HG03025 (cell line): ENCODE measurements around the gene TCF4.
"Not testable (repeated sequence)": the region's sequence is repeated elsewhere in the genome, so short reads cannot be mapped to it uniquely, and the experiment has no call there.

Experiments
- ATAC-seq: cut with Tn5 transposase; IDR thresholded peaks from one replicate; pipeline ENCODE4 v1.9.1; 2021; ENCODE audit warnings: mild to moderate bottlenecking, moderate library complexity; ENCODE audit not compliant: unreplicated experiment, low FRiP score

The TCF4 gene

DNA sequence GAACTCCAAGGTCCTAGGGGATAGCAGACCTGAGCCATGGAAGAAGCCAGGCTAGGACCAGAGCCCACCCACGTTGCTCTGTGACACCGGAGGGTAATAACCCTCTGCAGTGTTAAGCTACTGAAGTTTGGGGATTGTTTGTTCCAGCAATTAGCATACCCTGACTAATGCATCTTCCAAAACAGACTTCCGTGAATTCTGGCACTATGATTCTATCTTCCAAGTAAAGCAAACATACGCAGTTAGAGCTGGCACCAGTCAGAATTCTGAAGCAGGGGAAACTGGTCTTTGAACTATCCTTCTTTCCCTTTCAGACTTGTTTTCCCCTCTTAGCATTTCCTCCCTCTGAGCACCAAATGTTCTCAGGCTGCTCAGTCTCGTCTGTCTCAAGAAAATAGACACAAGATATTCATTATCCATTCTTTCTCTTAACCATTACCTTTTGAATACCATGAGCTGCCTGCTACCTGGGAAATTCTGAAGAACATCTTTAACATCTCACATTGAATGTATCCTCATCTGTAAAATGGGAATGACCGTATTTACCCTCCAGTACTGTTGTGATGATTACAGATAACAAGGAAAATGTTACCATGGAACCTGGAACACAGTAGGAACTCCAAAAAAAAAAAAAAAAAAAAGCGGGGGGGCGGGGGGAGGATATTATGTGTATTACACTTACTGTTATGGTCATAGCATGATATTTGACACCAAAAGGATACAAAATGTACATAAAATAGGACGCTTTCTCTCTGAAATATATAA lies 108.2 kb downstream of the TCF4 start:
- no peak for ATAC-seq

DNA sequence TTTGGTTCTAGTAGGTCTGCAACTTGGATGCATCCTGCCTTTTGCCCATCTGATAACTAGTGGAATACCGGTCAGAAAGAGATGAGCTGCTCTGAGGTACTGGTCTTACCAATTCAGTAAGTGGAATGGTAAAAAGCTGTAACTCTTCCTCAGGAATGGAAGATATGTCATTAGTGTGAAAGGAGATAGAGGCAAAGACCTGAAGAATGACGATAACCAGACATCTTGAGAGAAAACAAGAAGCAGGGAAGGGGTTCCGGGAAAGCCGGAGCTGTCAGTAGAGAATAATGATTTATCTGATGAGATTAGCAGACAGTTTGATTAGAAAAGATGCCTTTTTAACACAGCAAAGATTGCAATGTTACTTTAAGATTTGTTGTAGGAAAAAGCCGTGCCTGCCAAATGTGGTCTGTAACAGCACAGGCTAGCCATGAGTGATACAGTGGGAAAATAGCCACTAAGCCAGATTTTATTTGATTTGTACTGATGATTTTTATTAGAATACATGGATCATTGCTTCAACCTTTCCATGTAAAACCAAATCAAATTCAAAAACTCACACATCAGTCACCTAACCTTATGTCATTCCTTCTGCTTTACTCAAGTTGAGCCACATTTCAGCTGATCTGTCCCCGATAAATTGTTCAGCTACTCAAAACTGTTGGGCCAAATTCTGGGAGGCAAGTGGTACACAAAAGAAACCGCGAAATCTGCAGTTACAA lies 110.0 kb downstream of the TCF4 start:
- no peak for ATAC-seq

DNA sequence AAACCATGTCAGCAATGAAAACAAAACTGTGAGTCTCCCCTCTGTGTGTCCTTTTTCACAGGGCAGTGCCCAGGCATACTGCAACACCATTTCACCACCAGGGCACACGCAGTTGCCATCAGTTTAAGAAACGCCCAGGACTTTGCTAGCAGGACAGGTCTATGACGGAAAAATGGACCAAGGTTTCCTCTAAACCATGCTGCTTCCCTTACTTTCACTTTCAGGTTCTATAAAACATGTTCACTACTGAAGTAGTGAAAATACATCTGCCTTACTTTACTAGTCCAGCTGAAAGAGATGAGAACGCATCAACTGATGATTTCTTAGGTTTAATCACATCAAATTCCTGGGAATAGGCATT lies 110.5 kb downstream of the TCF4 start:
- peak; percentile 81 for ATAC-seq

DNA sequence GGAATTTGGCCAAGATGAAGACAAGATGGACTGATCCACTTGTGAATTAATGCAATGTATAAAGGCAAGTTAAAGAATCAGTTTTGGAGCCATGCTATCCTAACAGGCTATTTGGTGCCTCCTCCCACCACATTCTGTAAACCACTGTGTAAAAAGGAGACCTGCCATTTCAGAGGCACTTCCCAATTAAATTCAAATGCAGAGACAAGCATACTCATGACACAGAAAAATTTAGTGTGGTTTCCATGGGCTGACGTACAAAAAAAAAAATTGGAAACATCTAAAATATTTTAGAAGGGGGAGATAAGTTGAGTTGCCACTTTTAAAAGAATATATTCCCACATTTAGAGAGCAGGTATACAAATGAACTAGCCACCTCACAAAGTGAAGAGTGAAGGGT lies 112.1 kb downstream of the TCF4 start:
- ATAC-seq: no peak

DNA sequence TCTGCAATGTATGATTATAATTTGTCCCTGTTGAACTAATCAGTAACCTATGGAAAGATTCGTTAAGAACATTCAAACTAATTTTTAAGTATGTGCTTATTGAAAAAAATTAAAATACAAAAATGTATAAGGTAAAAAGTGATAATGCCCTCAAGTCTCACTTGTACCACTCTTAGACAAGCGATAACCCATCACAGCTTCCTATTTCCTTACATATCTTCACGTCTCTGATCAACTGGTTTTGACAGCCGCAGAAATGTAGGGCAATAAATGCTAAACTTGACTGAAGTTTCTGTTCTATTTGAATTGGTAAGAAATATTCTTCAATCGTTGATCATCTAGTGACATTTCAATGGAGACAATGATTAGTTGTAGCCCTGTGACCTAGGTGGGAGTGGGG lies 112.5 kb downstream of the TCF4 start:
- ATAC-seq: no peak

DNA sequence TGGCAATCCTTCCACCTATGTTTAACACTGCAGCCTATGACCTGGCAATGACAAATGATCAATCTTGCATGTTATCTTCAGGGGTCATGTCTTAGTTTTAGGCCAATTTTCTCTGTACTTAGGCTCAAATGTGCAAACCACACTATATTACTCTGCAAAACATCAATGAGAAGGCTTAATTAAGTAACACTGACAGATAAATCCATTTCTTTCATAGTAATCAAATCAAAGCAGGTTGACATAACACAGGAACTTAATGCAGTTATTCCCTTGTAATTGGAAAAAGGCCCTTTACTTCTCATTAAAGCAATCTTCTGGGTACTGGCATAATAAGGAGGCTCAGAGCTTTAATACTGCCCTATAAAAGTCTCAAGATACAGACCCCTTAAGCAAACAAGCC lies 114.4 kb downstream of the TCF4 start:
- ATAC-seq: no peak

DNA sequence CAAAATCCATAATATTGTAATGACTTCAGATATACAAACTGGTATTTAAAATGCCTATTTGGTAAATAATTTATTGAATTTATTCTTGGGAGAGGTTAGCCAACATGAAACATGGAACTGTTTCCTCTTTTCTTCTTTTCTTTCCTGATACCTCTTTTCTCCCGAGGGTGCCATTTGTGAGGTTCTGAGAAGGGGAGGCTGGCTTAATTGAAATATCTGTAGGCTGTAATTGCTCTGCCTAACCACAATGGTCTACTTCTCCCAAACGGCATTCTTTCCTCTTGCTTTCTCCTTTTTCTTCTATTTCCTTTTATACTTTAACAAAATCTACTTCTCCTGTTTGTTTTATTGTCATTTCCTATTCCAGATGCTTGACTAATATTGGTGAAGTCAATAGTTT lies 114.9 kb downstream of the TCF4 start:
- ATAC-seq: no peak

DNA sequence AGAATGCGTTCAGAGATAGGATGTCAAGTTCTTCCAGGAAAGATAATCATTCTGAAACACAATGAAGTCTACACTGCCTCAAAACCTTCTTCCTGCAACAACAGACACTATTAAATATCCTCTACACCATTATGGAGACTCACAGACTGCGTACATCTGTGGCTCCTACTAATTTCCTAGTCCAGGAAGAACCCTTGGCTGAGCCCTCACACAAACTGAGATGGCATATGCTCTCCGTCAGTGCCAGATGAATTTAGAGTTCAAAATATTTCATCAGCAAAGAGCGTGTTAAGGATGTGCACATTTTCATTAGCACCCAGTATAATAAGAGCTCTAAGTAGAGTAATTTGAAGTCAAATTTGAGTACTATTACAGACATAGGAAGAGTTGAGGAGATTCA lies 117.2 kb downstream of the TCF4 start:
- ATAC-seq: no peak

DNA sequence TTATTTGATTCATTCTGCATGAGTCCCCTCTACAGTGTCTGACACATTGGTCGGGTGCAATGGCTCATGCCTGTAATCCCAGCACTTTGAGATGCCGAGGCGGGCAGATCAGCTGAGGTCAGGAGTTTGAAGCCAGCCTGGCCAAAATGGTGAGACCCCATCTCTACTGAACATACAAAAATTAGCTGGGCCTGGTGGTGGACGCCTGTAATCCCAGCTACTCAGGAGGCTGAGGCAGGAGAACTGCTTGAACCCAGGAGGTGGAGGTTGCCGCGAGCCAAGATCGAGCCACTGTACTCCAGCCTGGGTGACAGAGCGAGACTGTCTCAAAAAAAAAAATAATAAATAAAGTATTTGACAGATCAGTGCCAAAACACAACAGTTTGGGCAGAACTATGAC lies 118.9 kb downstream of the TCF4 start:
- ATAC-seq: not testable (repeated sequence)

DNA sequence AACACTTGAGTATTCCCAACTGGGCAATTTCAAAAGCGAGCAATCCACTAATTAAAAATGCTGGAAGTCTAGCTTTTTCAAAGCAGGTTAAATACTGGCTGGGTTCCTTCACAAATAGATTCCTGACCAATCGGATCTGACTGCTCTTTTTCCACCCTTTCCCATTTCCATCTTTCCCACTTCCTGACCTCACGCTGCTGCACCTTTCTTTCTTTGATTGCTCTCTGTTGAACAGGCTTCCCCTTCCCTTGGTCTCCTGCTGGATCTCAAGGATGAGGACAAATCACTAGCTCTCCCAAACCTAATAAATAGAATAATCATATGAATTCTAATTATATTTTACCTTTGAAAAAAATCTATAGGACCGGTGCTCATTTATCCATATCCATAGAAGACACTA lies 121.2 kb downstream of the TCF4 start:
- no peak for ATAC-seq

DNA sequence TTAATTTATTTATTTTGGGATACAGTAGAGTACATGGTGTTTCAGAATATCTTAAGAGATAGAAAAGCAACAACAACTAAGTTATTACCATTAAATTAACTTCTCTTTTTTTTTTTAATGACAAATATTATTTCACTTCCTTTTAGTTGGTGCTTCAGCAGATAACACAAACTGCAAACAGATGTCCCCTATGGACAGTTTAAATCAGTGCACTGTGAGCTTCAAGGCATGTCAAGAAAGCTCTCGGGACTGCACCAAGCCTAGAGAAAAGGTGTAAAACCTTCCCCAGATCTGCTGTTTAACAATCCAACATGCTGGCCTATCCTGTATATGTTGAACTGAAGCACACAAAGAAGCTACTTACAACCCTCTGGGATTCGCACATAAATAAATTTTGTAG lies 122.7 kb downstream of the TCF4 start:
- no peak for ATAC-seq

DNA sequence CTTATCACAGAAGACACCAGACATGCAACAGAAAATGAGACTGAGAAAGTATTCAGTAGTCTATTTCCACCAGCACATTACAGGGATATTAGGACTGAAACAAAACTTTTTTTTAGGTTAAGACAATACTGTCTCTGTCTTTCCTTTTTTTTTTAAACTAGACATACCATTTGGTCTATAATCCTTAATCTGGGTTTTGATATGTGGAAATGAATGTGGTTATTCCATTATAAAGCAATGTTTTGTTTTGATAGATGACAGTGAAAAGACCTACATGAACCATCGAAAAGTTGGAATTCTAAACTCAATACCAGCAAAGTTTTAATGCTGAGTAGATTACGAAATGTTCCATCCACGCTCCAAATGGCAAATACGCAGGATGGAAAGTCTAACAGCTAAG lies 123.4 kb downstream of the TCF4 start:
- no peak for ATAC-seq

DNA sequence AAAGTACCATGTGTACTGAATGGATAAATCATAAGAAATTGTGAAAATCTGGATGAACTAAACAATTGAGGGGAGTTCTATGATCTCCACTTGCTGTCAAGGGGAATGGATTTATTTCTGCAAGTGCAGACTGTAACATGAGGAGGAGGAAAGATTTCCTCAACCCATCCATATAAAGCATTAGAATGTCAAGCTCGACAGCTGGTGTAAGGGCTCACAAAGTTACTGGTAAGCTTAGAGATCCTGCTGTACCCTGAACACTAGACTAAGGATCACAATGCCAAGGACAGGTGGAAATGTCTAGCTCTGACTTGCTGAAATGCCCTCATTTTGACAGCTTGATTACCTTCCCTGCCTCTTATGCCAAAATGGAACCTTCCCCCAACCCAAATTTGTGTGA lies 125.3 kb downstream of the TCF4 start:
- ATAC-seq: no peak

DNA sequence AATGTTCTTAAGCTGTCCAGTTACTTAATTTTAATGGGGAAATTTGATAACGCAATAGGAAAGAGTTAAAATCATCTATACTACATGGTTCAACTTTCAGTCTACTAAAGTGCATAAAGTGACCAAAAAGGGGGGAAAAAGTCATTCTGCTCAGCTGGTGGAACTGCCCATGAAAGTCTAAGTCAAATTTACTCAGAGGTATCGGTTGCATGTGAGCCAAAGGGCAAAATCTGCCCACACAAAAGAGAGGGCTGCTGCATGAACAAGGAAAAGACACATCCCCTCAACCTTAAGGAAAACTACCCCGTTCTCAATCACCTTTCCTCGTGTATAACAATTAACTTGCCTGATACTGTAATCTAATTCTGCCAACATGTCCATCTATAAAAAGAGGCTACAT lies 126.1 kb downstream of the TCF4 start:
- no peak for ATAC-seq

DNA sequence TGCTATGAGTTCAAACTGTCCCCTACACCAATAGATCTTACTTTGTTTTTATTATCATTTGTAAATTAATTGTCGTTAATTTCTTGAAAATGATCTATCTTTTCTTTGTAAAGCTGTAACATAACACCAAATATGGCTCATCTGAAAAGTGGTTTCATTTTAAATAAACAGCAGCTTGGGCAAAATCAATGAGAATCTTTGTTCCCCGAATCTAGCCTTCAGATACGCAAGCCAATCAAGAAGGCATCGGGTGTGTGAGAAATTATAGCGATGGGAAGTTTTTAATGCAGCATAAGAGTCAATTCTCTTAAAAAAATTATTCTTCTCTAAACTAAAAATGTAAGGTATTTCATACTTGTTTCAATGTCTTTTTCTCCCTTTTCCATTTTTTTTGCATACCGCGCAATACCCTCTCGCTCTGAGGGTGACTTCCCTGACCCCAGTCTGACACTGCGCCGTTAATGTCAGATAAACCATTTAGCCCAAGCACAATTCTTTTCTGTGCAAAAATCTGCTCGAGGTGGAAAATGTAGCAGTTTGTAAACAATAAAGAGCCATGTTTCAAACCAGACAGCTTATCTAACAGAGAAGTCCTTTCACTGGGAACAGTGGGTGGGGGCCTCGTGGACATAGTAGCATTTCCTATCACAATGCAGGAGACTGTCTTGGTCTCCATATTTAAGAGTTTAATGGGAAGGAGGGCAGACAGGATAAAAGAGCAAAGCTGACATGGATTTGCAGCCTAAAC lies 129.4 kb downstream of the TCF4 start:
- ATAC-seq: no peak

DNA sequence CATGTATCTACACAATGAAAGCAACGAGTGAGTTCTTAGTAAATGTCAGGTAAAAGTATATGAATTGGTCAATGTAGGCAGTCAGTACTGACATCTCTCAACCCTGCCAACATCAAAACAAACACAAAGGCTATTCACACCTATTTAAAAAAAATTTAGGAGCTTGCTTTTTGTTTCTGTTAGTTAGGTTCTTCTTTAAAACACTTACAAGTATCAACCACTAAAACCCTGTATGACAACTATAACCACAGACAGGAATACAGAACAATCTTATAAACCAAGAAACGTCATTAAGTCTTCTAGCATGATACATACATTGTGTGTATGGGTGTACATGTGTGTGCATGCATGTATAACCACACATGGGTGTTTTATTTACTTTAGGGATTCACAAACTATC lies 131.0 kb downstream of the TCF4 start:
- no peak for ATAC-seq

DNA sequence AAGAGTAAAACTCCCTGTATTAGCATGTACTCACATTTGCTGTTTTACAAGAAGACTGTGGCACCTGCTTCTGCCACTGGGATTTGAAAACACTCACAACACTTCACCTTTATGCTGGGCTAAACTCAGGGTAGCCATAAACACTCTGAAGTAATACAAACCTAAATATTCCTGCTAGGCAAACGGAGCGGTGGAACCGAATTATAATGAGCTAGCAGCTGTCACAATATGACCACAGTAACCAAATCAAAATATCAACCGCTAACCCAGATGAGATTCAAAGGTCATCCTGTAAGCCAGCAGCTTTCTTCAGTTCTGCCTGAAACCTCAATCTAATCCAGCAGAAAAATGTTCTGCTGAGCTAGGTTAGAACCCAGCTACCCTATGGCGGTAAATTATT lies 132.1 kb downstream of the TCF4 start:
- no peak for ATAC-seq

DNA sequence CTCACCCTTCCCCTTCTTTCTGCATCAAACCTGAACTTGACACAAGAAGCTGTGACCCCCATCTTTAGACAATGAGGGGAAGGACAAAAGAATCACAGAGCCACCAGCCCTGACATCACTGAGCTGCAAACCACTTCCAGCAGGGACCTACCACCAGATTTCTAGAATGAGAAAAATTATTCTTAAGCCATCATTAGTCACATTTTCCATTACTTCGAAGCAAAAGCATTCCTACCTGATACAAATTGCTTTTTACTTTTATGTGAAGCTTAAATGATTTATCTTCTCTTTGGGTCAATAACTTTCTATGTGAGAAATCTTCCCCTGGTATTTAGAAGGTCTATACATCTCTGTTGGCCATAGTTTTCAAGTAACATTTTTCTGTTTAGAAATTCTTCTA lies 134.8 kb downstream of the TCF4 start:
- no peak for ATAC-seq

DNA sequence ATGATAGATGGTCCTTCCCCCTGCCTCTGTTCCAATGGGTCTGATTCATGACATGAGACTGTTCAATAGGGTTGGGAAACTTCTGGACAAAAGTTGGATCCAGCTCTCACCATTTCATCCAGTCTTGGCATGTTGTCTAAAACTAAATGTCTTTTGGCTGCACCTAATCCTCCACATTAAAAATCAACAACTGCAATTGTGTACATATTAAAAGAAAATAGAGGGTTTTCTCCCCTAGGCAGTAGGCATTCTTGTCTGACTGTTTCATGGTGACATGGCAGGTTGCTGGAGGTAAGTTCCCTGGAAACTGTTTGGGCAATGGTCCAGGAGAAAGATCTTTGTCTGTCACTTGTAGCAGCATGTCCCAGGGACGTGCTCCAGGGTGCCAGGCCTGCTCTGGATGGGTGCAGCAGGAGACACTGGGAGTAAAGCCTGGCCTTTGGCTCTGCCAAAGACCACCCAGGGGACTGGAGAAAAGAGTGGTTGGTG lies 135.8 kb downstream of the TCF4 start:
- ATAC-seq: no peak

DNA sequence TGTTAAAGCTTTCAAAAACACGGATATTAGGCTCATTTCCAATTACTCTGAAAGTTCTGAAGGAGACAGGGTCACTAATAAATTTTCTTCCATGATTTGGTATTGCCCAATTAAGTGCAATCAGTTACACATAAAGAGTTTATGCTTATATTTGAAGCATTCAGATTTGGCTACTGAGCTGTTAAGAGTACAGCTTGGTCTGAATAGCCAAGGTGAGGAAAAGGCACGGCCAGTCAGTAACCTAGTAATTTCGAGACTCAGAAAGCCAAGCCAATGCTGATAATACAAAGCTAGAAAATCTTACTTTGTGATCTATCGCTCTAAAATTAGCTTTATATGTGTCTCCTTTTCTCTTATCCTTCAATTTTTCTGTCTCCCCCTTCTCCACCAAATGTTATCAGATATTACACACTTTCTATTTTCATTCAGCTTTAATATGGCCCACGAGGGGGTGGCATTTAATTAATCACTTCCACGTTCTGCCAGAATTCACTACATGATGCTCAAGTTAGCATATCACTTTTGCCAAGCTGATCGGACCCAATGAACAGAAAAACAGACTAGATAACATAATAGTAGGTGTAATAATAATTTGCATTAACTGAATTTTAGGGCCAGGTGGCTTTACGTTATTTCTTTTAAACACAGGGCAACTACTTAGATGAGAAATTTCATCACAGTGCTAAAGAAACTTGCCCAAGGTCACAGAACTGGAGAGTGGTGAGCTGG lies 138.4 kb downstream of the TCF4 start:
- ATAC-seq: no peak

DNA sequence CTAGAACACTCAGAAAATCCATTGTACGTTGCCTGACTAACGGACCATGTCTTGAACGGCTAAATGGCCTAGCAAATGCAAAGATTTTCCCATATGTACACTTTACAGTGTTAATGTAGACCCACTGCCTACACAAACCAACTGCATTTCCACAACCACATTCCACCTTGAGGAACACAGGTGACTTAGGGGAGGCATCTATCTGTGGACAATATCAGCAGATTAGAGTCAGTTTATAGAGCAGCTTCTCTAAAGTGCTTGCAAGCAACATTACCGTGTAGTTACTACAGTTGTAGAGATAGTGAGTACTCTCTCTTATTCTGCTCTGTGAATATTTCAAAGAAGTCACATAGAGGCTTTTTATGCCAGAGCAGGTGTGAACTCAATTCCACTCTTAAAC lies 139.6 kb downstream of the TCF4 start:
- ATAC-seq: no peak
